Fibroblast of skin of back (primary cell): Measurements from ENCODE around the gene KIF26B. TPM values are rescaled to one million over a fixed set of nuclear protein-coding genes. Genes with fewer than 3 reads are reported as not detected.
"Not testable (repeated sequence)": the region's sequence is repeated elsewhere in the genome, so short reads cannot be mapped to it uniquely, and the experiment has no call there.

Experiments used
- DNase-seq: peaks from one replicate; pipeline ENCODE4 v3.0.0-alpha.2; 2013
- polyA plus RNA-seq, 2 experiments: library from polyadenylated mRNA; unstranded; fragments of 120-200 nt; gene quantifications; one replicate each; pipeline ENCODE4 v1.2.1, GENCODE V29; 2013; ENCODE audit not compliant: insufficient read length in 2 of 2

Gene KIF26B
- 1.4 TPM for polyA plus RNA-seq (2013, experiment 1 of 2; ENCODE audit: insufficient read length)
- 6.1 TPM for polyA plus RNA-seq (2013, experiment 2 of 2; ENCODE audit: insufficient read length)

DNA sequence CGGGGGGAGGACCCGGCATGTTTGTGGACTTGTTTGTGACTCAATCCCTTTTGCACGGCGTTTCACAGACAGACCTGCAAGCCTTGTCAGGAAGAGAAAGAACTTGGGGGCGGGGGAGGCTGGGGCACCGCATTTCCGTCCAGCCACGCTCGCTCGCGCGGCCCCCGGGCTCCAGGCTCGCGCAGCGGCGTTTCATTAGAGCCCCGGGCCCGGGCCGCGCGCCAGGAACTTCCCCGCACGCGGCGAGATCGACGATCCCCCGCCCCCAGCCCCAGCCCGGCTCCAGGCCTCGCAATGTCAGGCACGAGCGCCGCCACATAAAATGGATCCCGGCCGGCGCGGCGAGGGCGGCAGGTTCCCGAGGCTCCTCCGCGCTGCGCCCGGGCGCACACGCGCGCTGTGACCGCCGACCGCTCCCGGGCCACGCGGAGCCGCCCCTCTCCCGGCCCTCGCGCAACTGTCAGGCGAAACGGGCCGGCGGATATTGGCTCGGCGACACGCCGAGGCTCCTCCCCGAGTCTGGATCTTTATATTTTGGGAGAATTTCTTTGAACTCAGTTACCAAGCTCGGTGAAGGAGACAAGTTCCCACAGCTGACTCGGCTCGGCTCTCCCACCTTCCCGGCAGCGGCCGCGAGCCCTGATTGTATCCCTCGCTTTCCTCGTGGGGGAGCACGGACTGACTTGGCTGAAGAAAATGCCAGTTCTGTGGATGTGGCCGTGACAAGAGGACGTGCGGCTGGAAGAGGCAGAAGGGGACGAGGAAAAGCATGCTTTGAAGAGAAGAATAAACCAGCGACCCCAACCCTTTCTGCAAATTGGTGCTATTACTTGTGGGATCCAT lies at the start of gene KIF26B:
Gene KIF26B, plus strand, starts transcription at position 557 of the 843 bp plus-strand sequence. CDS start 440 bp downstream, outside the sequence.
- peak; percentile 46 for DNase-seq

DNA sequence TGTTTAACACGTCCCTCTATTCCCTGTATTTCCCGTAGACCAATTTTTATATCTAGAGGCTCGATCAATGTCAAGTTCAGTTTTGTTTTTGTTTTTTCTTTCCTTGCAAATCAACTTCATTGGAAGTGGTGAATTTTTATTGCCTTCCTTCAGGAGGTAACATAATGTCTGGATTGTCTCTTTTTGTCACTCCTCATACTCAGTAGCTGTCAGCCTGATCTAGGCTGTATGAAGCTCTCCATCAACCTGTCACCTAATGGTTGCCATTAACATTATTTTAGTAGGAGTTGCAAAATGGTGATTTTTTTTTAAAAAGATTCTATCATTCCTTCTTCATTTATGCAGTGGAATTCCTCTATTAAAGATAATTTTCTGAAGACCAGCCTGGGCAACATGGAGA lies 49.7 kb upstream of the KIF26B start:
- no peak for DNase-seq

DNA sequence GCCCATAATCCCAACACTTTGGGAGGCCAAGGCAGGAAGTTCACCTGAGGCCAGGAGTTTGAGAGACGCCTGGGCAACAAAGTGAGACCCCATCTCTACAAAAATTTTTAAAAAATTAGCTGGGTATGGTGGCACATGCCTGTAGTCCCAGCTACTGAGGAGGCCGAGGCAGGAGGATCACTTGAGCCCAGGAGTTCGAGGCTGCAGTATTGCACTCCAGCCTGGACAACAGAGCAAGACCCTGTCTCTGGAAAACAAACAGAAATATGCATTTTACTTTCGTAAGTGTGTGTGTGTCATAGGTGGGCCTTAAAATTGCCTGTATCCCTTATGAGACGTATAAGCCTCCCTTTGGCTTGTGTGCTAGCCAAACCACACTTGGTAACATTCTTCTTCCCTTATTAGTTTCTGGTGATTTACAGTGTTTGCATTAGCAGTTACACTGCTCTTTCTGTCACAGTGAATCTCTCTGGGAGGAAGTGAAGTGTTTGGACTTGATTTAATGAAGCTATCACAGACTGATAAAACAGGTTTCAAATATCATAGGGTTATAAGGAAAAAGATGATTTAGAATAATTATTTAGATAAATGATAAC lies 48.9 kb upstream of the KIF26B start:
- no peak for DNase-seq

DNA sequence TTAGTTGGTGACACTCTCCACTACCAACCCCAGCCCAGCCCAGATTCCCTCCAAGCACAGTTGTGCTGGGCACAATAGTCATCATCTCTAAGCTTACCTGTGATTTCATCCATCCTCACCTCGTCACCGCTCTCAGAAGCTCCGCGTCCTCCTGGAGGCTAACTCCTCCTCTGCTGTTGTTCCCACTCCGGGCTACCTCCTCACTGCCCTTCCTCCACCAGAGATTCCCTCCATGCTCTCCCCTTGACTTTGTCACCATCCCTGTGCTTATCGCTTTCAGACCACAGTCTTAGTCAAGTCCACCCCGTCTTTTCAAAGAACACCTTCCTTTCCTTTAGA lies 47.0 kb upstream of the KIF26B start:
- DNase-seq: no peak

DNA sequence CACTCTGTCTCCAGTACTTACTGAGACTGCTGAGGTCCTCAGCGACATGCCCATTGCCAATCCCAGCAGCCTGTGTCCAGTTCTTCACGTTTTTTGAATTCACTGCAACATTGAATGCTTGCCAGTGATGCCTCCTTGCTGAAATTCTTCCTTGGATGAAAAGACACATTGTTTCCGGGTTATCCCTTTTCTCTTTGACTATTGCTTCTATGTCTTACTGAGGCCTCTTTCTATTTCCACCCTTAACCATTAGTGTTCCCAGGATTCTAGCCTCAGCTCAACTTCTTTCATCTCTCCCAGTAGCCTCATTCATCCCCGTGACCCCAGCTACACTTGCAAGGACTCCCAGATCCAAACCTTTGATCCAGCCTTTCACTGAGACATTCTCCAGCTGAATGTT lies 46.5 kb upstream of the KIF26B start:
- DNase-seq: no peak

DNA sequence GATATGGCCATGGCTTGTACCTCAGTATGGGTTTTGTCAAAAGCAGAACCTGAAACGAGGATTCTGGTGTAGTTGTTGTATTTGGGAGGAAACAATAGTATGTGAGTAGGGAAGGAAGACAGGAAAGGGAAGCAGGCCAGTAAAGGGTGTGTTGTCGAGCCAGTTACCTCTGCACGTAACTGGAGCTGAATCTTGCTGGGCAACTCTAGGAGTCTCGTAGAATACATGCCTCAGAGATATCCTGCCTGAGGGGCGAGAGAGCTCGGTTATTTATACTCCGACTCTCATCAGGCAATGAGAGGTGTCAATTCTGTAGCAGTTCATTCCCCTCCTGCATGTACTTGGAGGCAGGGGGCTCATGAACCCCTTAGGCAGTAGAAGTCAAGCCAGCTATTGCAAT lies 45.9 kb upstream of the KIF26B start:
- no peak for DNase-seq

- no peak for DNase-seq
These were observed 44.4 kb upstream of the KIF26B start for GRCh38 chr1:245110406-245110805.

DNA sequence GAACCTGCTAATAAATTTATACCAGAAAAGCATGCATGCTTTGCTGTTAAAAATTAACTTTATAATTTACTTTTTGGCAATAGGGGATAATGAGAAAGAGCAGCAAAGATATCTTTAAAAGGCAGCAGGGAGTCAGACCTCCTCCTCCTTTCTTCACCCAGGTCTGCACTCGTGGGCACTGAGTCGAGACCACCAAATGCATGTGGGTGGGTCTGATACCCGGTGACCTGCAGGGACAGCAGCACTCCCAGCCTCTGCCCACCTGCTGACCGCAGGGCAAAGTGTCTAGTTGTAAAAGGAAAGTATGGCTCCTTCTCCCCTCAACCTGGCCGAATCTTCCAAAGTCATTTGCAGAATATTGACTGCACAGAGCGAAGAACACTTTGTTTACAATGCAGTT lies 43.7 kb upstream of the KIF26B start:
- no peak for DNase-seq

DNA sequence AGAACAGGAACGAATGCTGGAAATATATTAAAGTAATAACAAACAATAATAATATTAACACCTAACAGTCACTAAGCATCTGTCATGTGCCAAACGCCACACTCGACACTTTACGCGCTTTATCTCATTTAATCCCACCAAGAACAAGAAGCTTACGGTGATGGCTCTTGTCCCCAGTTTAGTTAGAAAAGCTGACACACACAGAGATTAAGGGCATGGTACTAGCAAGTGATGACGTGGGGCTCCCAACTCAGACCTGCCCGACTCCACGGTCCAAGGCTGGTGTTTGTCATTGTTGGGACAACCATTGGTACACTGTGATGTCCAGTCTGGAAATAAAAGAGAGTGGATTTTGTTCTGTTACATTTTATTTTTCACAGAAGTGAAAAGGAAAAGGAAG lies 41.1 kb upstream of the KIF26B start:
- DNase-seq: no peak

- no peak for DNase-seq
These were observed 38.7 kb upstream of the KIF26B start for GRCh38 chr1:245116131-245116530.

DNA sequence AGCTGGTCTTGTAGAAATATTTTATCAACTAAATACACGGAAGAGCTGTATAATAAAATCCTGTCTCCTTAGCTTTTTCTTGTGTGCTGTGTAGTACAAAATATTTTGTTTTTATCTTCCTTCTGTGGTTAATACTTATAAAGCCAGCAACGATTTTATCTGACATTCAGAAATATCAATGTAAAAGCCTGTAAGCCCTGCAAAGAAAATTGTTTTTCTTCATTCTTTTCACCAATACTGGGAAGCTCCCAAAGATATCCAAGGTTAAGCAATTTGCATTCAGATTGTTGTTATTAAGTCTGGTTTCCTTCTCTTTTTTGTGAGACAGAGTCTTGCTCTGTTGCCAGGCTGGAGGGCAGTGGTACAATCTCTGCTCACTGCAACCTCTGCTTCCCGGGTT lies 38.0 kb upstream of the KIF26B start:
- no peak for DNase-seq

GRCh38 chr1:245118066-245118465 lies 36.7 kb upstream of the KIF26B start:
- no peak for DNase-seq

- DNase-seq: no peak
These were observed 36.0 kb upstream of the KIF26B start for GRCh38 chr1:245118806-245119205.

GRCh38 chr1:245121523-245121922 lies 33.3 kb upstream of the KIF26B start:
- no peak for DNase-seq

- no peak for DNase-seq
These were observed 30.5 kb upstream of the KIF26B start for GRCh38 chr1:245124241-245124640.

DNA sequence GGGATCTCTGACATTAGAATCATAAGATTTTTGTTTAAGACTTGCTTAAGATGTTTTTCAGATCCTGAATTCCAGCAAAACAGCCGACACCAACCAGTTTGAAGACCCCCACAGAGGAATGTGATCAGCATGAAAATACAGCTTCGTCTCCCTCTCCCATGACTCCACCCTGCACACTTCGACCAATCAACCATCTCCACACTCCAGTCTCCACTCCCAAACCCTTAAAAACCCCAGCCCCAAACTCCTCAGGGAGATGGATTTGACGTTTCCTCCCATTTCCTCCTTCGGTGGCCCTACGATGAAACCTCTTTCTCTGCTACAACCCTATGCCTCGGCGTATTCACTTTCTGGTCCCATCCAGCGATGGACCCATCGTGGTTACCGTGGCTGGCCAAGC lies 30.1 kb upstream of the KIF26B start:
- no peak for DNase-seq

- DNase-seq: no peak
These were observed 28.3 kb upstream of the KIF26B start for GRCh38 chr1:245126530-245126929.

DNA sequence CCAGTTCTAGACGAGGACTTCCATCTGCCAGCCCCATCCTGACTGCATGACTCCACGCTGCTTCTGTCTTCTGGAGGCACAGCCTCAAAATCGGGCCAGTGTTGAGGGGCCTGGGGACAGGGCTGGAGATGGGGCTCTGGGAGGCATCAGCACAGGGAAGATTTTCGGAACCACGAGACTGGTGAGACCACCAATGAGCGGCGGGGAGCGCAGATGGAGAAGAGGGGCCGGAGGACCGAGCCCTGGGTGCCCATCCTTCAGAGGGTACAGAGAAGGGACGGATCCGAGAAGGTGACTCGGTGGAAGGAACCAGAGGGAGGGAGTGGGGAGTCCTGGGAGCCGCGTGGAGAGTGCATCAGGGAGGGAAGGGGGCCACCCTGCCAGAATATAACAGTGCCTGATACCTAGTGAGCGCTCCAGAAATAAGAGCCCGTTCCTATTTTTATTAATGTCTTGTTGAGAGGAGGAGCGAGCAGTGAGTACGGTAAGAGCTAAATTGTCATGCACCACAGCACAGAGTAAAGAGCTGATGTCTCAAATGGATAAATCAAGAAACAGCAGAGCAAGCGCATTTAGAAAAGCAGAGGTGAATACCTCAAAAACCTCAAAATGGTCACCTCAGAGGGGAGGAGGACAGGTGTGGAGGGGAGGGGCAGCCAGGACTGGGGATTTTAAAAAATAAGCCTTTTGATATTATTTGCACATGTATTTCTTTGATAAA lies 26.2 kb upstream of the KIF26B start:
- DNase-seq: no peak

DNA sequence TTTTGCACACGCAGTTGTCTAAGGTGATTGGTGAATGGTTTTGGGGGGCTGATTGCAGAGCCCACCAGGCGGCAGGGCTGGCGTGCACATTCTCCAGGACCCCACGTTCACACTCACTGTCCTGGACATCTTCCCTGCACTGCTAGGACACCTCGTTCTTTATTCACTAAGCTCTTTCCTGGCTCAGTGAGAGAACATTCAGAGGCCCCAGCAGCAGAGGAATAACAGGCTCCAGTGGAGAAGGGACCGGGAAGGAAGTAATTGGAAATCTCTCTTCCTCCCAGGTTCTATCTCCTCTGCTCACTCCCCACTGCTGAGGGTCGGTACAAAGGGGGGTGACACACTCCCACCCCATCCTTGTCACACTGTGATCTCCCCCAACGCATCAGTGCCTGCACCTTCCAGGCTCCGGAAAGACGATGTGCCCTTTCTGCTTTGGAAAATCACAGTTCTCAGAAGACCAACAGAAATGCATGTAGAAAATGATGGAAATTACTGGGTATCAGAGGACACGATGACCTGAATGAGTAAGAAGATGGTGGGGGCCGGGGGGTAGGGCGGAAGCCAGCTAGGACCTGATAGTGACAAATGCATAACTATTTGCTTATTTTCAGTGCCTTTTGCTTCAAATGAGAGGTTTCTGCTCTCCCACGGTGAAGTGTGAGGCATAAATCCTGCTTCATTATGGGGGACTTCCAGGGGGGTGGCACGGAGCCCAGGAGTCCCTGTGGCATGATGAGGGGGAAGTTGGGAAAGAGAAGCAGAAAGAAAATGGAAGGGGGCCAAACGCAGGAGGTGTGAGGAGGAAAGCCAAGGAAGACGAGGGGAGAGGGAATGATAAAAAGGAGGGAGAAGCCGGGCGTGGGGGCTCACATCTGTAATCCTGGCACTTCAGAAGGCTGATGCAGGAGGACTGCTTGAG lies 25.2 kb upstream of the KIF26B start:
- no peak for DNase-seq

- not testable (repeated sequence) for DNase-seq
These were observed 24.3 kb upstream of the KIF26B start for GRCh38 chr1:245130281-245131025.

- no peak for DNase-seq
These were observed 23.8 kb upstream of the KIF26B start for GRCh38 chr1:245131026-245131393.

DNA sequence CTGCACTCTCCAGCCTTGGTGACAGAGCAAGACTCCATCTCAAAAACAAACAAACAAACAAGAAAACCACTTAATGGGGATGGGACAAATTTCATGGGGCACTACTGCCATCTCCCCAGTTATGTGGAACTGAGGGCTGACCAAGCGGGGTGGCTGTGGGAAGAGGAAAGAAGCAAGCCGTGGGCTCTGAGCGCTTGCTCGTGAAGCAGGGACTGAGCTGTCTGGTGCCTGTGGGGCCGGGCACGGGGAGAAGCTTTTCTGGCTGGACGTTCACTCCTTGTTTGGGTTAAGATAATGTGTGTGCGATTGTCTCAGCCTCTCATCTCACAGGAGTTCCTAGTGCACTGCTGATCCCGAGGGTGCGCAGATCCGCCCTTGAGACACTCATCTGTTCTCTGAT lies 22.0 kb upstream of the KIF26B start:
- DNase-seq: no peak
